GM19351 (cell line): ENCODE data around the gene SKA1.
"Not testable (repeated sequence)": the region's sequence is repeated elsewhere in the genome, so short reads cannot be mapped to it uniquely, and the experiment has no call there.

Source experiments
- ATAC-seq: cut with Tn5 transposase; IDR thresholded peaks from one replicate; pipeline ENCODE4 v1.9.1; 2021; ENCODE audit warnings: mild to moderate bottlenecking, moderate library complexity; ENCODE audit not compliant: unreplicated experiment

SKA1 gene

DNA sequence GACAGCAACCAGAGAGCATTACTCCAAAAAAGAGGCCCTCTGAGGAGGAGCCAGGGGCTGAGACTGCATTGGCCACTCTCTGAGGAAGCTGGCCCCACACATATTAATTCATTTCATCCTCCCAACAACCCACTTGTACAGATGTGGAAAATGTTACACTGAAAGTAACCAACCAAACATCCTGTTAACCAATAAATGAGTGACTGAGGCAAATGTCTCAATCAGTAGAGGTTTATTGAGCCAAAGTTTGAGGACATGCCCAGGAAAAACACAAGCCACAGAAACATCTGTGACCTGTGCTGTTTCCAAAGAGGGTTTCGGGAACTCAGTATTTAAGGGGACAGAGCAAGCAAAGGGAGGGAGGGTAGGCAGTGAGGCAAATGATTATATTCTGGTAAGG lies 53.0 kb downstream of the SKA1 start:
- ATAC-seq, result no peak

DNA sequence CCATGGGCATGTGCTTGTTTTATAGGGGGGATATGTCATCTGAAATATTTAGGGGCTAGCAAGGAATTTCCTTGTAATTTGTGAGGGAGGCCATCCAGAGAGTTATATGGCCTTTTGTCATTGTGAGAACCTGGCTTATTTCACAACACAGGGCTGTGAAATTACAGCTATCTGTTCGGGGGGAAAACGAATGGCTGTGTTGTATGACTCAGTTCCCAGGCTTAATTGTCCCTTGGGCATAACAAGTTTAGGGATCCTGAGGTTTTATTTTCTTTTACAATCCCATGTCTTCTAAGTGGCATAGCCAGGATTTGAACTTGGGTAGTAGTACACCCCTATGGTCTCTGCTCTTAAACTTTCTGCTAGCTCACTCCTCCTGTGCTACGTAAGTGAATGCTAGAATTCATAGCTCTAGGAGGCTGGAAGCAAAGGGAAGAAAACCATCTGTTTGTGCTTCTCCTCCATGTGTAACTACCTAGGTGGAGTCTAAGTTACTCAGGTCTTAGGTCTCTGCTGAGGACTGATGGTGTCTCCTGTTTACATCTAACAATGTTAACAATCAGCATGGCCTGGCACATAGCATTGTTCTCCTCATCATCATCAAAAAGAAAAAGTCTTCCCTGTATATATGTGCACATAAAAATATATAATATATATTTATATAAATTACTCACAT lies 53.8 kb downstream of the SKA1 start:
- ATAC-seq, result no peak

DNA sequence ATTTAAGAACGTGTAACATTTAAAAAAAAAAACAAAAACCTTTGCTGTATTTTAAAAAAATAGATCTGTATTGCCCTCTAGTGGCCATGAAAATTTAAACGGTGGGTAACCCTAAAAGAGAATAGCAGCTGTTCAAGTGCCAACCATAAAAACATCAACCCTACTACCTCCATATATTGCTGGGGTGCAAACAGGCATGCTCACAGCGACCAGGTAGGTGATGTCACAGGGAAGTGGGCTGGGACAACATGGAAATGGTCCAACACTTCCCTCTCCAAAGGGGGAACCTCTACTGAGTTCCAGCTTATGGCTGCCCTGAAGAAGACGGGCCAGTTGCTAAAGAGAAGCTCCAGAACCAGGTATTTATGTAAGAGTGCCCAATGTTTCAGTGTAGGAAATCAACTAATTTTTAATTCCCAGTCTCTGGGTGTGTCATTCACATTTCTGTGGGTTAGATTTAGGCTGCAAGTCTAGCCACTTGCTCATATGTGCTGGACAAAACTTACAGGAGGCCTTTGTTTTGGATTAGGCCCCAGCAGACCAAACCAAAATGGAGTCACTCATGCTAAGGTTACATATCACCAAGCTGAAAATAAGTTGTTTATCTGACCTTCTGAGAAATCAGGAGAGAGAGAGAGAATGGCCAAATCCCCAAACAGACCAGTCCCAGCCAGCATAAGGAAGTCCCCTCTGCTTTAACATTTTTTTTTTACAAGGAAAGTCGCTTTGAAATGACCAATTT lies 54.5 kb downstream of the SKA1 start:
- ATAC-seq, result no peak

DNA sequence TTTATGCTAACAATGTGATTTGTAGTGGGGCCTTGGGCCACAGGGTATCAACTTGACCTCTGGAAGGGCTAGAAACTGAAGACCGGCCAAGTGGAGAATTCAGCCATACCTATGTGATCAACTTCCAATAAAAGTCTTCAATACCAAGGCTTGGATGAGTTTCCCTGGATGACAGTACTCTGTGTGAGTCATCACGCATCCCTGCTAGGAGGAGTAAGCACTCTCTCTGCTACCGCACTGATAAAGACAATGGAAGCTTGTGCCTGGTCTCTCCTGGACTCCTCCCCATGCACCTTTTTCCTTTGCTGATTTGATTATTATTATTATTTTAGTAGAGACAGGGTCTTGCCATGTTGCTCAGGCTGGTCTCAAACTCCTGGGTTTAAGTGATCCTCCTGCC lies 58.1 kb downstream of the SKA1 start:
- ATAC-seq, result no peak

DNA sequence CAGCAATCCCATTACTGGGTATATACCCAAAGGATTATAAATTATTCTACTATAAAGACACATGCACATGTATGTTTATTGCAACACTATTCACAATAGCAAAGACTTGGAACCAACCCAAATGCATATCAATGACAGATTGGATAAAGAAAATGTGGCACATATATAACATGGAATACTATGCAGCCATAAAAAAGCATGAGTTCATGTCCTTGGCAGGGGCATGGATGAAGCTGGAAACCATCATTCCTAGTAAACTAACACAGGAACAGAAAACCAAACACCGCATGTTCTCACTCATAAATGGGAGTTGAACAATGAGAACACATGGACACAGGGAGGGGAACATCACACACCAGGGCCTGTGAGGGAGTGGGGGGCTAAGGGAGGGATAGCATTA lies 61.9 kb downstream of the SKA1 start:
- ATAC-seq, result not testable (repeated sequence)

DNA sequence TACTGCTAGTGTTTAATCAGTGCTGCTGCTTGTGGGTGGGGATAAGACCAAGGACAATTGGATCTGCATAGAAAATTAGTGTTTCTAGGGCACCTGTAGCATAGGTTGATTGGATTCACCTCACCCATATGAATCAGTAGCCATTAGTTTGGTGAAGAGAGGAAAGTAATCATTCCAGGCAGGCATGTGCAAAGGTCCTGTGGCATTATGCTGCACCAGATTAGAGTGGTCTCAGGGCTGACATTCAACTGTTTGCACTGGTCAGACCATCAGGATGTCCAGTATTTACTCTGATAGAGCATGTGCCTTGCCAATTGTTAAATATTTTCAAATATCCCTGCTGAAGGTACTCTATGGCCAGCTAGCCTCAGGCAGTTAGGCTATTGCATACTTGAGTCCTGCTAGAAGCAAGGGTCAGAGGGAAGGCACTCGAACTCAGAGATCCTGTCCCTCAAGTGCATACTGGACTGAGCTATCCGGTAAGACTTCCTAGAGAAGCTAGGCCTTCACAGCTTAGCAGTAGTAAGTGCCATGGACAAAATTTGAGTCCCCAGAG lies 64.7 kb downstream of the SKA1 start:
- no peak for ATAC-seq

DNA sequence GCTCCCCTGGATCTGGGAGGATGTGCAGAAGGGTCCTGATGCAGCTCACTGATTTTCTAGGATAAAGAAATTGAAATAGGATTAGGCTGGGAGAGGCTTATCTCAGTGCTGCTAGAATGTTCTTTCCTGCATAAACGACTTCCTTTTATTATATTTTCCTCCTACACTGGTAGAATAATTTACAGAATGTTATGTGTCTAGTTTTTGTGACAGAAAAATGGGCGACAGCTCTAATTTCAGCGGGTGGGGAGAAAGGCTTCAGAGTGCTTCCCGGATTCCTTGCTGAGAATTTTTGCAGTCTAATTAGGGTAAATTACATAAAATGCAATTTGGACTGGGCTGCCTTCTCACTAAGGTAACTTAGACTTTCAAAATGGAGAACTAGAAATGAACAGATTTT lies 66.2 kb downstream of the SKA1 start:
- no peak for ATAC-seq

DNA sequence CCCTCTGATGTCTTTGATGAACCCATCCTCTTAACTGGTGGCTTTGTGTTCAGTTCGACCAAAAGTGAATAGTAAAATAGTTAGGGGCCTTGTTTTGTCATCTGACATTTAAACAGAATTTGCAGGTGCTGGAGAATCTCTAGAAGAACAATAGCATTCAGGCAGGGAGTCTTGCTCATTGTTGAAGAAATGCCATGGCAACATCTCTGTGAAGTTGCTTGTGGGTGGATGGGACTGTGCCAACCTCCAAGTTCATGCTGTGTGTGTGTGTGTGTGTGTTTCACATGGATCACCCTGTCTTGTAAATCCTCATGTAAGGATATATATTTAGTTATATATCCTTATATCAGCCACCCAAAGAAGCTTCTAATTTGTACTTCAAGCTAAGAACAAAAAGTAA lies 66.7 kb downstream of the SKA1 start:
- no peak for ATAC-seq
